AG04449 (cell line): ENCODE results near the gene ETS1.

Source experiments
- CTCF ChIA-PET: fragments of 350-600 bp; formaldehyde crosslinking; extraction: SDS; loops from one replicate; lab custom pipeline; 2021; ENCODE audit warnings: antibody characterized with exemption; lab: Yijun Ruan, JAX
- POLR2A ChIA-PET: fragments of 400-600, 350-600 bp; formaldehyde crosslinking; extraction: SDS; loops from one replicate; lab custom pipeline; 2020; ENCODE audit warnings: antibody characterized with exemption, inconsistent platforms; lab: Yijun Ruan, JAX
- DNase-seq: peaks from one replicate; pipeline ENCODE4 v3.0.0-alpha.2; 2010; ENCODE audit warnings: low read depth, low spot score
- H3K4me3 ChIP-seq: 2 replicates; pipeline ENCODE4 v1.5.1; 2011; ENCODE audit warnings: low read depth, mild to moderate bottlenecking, control low read depth, low read length
- TF ChIP-seq, protein P1 (sequence below): IDR thresholded peaks from one replicate; pipeline ENCODE4 v1.5.1; 2011; ENCODE audit warnings: mild to moderate bottlenecking, moderate library complexity, low read length, control low read depth, inconsistent platforms; ENCODE audit not compliant: insufficient read depth; ENCODE audit errors: missing control alignments

The ETS1 gene

DNA sequence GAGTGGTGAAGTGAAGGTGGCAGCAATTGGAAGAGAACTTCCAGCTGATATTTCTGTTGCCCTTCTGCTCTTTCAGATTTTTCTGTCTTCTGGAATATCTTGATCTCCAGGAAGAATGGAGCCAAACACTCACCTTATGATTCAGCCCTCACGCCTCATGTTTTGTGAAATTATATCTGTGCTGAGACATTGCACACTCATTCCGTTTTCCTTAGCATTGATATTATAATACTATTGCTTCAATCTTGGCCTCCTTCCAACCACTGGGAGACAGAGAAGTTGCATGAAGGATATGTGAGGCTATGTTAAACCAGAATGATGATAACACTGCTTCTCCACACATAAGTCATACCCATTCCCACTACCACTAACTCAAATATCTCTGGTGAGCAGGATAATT is 177.9 kb downstream of the ETS1 start:
- H3K4me3 ChIP-seq, result no peak overlapping the region
- DNase-seq, result peak; percentile 45
- CTCF ChIA-PET, result interaction anchor here (0.9 to 1.2 kb wide), 3 partner anchors 9 to 221 kb away, joined by 3 to 4 read pairs (median 3); no protein-coding TSS in a partner anchor
- POLR2A ChIA-PET, result no interaction called here
- TF ChIP-seq, protein P1, sequence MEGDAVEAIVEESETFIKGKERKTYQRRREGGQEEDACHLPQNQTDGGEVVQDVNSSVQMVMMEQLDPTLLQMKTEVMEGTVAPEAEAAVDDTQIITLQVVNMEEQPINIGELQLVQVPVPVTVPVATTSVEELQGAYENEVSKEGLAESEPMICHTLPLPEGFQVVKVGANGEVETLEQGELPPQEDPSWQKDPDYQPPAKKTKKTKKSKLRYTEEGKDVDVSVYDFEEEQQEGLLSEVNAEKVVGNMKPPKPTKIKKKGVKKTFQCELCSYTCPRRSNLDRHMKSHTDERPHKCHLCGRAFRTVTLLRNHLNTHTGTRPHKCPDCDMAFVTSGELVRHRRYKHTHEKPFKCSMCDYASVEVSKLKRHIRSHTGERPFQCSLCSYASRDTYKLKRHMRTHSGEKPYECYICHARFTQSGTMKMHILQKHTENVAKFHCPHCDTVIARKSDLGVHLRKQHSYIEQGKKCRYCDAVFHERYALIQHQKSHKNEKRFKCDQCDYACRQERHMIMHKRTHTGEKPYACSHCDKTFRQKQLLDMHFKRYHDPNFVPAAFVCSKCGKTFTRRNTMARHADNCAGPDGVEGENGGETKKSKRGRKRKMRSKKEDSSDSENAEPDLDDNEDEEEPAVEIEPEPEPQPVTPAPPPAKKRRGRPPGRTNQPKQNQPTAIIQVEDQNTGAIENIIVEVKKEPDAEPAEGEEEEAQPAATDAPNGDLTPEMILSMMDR, result no peak
